OCI-LY1 (cell line): ENCODE data around the gene OR14A16.

Experiments used
- H2AFZ ChIP-seq: fragments of 200-600 bp; sonication (generic), shearing (Covaris generic); 2 replicates; pipeline ENCODE4 v1.6.0; 2014; ENCODE audit warnings: antibody characterized with exemption, mild to moderate bottlenecking, low read length
- H3F3A ChIP-seq: fragments of 200-600 bp; sonication (generic), shearing (Covaris generic); 2 replicates; pipeline ENCODE4 v1.6.0; 2014; ENCODE audit warnings: mild to moderate bottlenecking, antibody characterized with exemption, low read length, moderate library complexity; ENCODE audit not compliant: insufficient read depth
- H3K27ac ChIP-seq: fragments of 200-600 bp; sonication (generic); 2 replicates; pipeline ENCODE4 v1.5.1; 2014; ENCODE audit warnings: low read length, mixed run types, mild to moderate bottlenecking, low read depth; ENCODE audit not compliant: poor library complexity, severe bottlenecking
- H3K27me3 ChIP-seq: fragments of 200-600 bp; sonication (generic); 2 replicates; pipeline ENCODE4 v1.6.0; 2014; ENCODE audit warnings: antibody characterized with exemption, mild to moderate bottlenecking, low read length, moderate library complexity; ENCODE audit not compliant: insufficient read depth
- H3K36me3 ChIP-seq: fragments of 200-600 bp; sonication (generic); 2 replicates; pipeline ENCODE4 v1.6.1; 2014; ENCODE audit warnings: mild to moderate bottlenecking, antibody characterized with exemption, low read length, moderate library complexity, mixed read lengths; ENCODE audit not compliant: insufficient read depth
- H3K4me1 ChIP-seq: fragments of 200-600 bp; sonication (generic); 2 replicates; pipeline ENCODE4 v1.5.1; 2014; ENCODE audit warnings: mild to moderate bottlenecking, low read length, moderate library complexity; ENCODE audit not compliant: insufficient read depth, severe bottlenecking
- H3K4me2 ChIP-seq: fragments of 200-600 bp; sonication (generic), shearing (Covaris generic); 2 replicates; pipeline ENCODE4 v1.6.1; 2014; ENCODE audit warnings: low read length
- H3K4me3 ChIP-seq: fragments of 200-600 bp; sonication (generic); 2 replicates; pipeline ENCODE4 v1.5.1; 2014; ENCODE audit warnings: low read length, low read depth, mild to moderate bottlenecking, mixed read lengths; ENCODE audit not compliant: poor library complexity, severe bottlenecking
- H3K79me2 ChIP-seq: fragments of 200-600 bp; shearing (Covaris generic); 2 replicates; pipeline ENCODE4 v1.6.1; 2016; ENCODE audit warnings: mixed run types, low read length, mixed read lengths; ENCODE audit not compliant: insufficient read depth
- H3K9ac ChIP-seq: fragments of 200-600 bp; sonication (generic), shearing (Covaris generic); 2 replicates; pipeline ENCODE4 v1.6.1; 2014; ENCODE audit warnings: mild to moderate bottlenecking, low read length, mixed read lengths
- H3K9me2 ChIP-seq: fragments of 200-600 bp; sonication (generic), shearing (Covaris generic); 2 replicates; pipeline ENCODE4 v1.6.1; 2014; ENCODE audit warnings: low read depth, mild to moderate bottlenecking, low read length, mixed read lengths
- H3K9me3 ChIP-seq: fragments of 200-600 bp; shearing (Covaris generic); 2 replicates; pipeline ENCODE4 v1.6.1; 2014; ENCODE audit warnings: low read length, mixed read lengths
- H4K20me1 ChIP-seq: fragments of 200-600 bp; sonication (generic), shearing (Covaris generic); 2 replicates; pipeline ENCODE4 v1.6.0; 2016; ENCODE audit warnings: mild to moderate bottlenecking, low read length; ENCODE audit not compliant: insufficient read depth
- CTCF ChIP-seq: fragments of 200-600 bp; sonication (generic), shearing (Covaris generic); IDR thresholded peaks from 2 replicates; pipeline ENCODE4 v1.5.1; 2017; ENCODE audit warnings: mild to moderate bottlenecking, antibody characterized with exemption, low read length, moderate library complexity, mixed read lengths
- EZH2 ChIP-seq: fragments of 200-600 bp; sonication (generic), shearing (Covaris generic); IDR thresholded peaks from 2 replicates; pipeline ENCODE4 v1.8.0; 2017; ENCODE audit warnings: borderline replicate concordance, mixed run types, mild to moderate bottlenecking, antibody characterized with exemption, low read length, moderate library complexity, mixed read lengths

Gene OR14A16

DNA sequence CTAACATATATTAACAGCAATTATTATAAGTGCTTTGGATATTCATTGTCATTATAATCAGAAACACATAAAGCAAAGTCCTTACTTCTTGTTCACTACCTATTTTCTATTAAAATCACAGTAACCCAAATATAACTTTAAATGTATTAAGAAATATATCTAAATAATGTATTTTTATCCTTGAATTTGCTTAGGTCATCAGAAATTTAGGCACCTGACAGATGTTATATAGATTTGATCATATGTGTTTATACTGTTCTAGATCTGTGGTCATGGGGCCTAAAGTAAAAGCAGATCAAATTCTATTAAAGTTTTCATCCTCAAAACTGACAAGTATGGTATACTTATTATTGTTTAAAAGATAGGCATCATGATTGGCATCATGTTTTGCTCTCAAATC lies 54.3 kb downstream of the OR14A16 start:
- Histone ChIP-seq H4K20me1 (no peaks in the 10 kb centered on the region), H3K4me2 (no peak overlapping the region), H3K27me3 (no peaks in the 10 kb centered on the region), H3K36me3 (no peaks in the 10 kb centered on the region), H3K4me1 (no peaks in the 10 kb centered on the region), H3K9me2 (no peaks in the 10 kb centered on the region), H3K9me3 (no peaks in the 10 kb centered on the region), H3K27ac (no peak overlapping the region), H3K9ac (no peak overlapping the region), H2AFZ (no peak overlapping the region), H3K79me2 (no peaks in the 10 kb centered on the region), H3K4me3 (no peak overlapping the region), H3F3A (no peaks in the 10 kb centered on the region)
- TF ChIP-seq CTCF, result no peak
- TF ChIP-seq EZH2, result no peak
